ENCODE data around the gene LYRM4. TPM values are rescaled to one million over a fixed set of nuclear protein-coding genes. Genes with fewer than 3 reads are reported as not detected.

The LYRM4 gene
- total RNA-seq, 1 donor from 2014 or later = 23.3 TPM

DNA sequence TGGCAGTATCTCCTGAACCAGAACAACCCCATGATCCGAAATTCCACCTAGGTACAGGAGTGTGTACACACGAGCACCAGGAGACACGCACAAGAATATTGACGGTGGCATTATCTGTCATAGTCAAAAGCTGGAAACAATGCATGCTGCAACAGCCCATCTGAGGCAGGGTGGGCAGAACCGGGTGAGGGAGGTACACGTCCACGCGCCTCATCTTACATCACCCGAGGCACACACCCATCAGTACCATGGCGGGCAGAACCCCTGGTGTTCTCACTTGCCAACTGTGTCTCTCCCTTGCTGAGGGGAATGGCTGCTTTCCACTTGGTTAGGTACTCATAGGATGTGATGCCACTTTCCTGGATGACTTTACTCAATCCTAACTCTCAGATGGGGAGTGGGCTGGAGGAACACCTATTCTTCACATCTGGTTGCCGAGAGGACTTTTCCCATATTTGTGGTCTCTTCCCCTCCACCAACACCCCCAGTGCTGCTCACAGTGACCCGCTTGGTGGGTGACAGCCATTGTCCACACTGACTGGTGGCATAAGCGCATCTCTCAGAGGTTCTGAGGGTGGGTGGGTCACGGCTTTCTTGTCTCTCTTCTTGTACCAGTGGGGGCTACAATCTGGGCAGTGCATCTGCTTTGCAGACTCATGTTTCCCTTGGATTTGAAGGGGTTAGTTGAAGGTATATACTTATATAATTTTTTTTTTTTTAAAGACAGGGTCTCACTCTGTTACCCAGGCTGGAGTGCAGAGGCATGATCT, 162.1 kb downstream of the LYRM4 start:
- no peak for DNase-seq (ENCODE audit: missing footprints)
- intact Hi-C loops (cut with DNase I) = no loop called here
- ATAC-seq = no peak

DNA sequence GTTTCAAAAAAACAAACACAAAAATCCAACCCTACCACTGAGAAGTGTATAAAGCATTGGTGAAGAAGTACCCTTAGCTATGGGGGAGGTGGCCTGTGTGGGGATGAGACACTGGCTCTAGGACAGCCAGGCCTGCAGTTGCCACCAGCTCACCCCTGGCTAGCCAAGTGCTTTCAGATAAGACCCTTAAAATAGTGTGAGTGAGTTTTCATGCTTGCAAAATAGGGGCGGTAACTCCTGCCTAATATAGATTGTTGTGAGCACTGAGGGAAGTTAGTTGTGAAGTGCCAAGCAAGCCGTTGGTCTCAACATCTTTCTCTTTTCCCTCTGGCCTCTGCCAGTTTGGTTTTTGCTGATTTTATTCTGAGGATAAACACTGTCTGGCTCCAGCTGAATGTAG, 164.3 kb downstream of the LYRM4 start:
- intact Hi-C loops (cut with DNase I) = no loop called here
- ATAC-seq (peak; percentile 89), DNase-seq (ENCODE audit: missing footprints) (no peak)

- DNase-seq (ENCODE audit: missing footprints) (no peak), ATAC-seq (no peak)
- intact Hi-C loops (cut with DNase I) = no loop called here
Observed at GRCh38 chr6:5095236-5095635, 165.5 kb downstream of the LYRM4 start.

DNA sequence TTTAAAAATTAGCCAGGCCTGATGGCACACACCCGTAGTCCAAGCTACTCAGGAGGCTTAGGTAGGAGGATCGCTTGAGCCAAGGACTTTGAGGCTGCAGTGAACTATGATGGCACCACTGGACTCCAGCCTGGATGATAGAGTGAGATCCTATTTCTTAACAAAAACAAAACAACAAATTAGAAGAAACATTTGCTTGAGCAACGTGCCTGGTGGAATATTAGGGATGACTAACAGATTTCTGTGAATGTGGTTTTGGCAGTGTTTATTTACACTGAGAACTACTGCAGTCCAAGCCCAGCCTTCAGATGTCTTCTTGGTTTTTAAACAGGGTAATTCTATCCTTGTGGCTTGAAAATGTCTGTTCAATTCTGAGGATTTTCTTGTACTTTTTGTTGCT, 166.4 kb downstream of the LYRM4 start:
- ATAC-seq (no peak), DNase-seq (ENCODE audit: missing footprints) (no peak)
- intact Hi-C loops (cut with DNase I) = no loop called here

GRCh38 chr6:5093231-5094015, 167.3 kb downstream of the LYRM4 start:
- DNase-seq (ENCODE audit: missing footprints) (no peak), ATAC-seq (peak; percentile 58)
- intact Hi-C loops (cut with DNase I) = no loop called here

DNA sequence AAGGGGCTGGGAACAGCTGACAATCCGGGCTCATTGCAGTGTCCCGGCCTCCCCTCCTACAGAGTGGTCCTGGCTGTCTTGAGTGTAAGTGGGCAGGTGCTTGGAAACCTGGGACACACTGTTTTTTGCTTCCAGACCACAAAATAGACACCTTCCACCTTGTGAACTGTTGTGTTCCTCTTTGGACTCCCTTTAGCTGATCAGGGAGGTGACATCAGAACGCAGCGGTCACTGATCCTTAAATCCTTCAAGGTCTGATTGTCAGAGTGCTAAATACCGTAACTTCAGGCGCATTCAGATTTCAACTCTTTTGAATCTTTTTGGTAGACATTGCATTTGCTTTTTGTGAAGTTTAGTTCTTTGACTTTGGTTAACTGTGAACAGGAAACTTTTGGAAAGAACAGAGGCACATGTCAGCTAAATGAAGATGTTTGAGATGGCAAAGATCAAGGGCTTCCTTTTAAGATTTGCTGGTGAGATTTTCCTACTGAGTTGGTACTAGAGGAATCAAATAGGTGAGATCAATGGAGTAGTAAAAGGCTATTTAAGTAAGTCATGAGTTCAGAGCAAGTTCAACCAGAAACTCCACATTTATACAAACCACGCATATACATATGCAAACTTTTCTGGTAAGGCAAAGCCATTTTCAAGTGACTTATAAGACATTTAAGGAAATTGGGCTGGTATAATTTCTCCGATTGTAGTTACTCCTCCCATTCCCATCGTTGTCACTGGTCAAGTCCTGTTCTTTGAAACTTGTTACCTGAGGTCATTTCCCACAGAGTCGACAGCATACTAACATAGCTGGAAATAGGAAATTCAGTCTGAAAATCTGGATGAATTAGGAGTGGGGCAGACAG, 169.3 kb downstream of the LYRM4 start:
- DNase-seq (ENCODE audit: missing footprints) = no peak
- ATAC-seq = no peak
- intact Hi-C loops (cut with DNase I) = no loop called here

DNA sequence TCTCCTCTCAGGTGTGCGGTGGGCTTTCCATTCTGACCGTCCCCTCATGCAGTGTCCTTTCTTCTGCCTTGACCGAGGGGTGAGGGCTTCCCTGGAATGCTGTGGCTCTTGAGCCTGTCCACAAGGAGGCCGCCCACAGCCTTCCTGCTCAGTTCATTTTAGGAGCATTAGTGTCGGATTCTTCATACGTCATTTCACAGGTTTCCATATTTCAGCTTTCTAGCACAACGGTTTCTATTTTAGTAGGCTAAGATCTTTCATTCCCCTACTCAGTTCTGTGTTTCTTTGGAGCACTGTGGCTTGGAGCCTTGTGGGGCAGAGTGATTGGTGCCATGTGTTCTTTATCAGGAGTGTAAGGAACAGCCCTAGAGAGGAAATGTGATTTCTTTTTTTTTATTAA, 170.1 kb downstream of the LYRM4 start:
- DNase-seq (ENCODE audit: missing footprints) (no peak), ATAC-seq (no peak)
- intact Hi-C loops (cut with DNase I) = no loop called here

GRCh38 chr6:5089481-5090438, 171.0 kb downstream of the LYRM4 start:
- ATAC-seq (no peak), DNase-seq (ENCODE audit: missing footprints) (no peak)
- intact Hi-C loops (cut with DNase I) = no loop called here

GRCh38 chr6:5088780-5089179, 172.0 kb downstream of the LYRM4 start:
- DNase-seq (ENCODE audit: missing footprints) (no peak), ATAC-seq (no peak)
- intact Hi-C loops (cut with DNase I) = no loop called here

DNA sequence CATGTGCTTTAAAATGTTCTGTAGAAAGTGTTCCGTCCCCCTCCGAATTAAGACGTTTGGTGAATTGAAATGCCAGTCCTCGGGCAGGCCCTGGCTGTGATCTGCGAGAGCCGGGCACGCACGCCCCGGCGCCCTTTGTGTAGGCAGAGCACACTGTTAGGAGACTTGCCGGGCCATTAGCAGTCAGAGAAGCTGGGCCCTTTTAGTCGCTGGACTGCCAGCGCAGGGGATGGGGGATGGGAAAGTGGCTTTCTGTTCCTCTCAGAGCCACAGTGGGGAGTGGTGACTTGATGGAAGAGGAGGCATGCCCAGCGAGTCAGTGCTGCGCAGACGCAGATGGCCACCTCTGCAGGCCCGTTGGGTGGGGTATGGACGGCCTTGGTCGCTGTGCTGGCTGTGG, 173.4 kb downstream of the LYRM4 start:
- intact Hi-C loops (cut with DNase I) = no loop called here
- DNase-seq (ENCODE audit: missing footprints) (peak; percentile 83), ATAC-seq (no peak)

GRCh38 chr6:5086294-5086890, 174.4 kb downstream of the LYRM4 start:
- intact Hi-C loops (cut with DNase I) = no loop called here
- no peak for ATAC-seq
- no peak for DNase-seq (ENCODE audit: missing footprints)

DNA sequence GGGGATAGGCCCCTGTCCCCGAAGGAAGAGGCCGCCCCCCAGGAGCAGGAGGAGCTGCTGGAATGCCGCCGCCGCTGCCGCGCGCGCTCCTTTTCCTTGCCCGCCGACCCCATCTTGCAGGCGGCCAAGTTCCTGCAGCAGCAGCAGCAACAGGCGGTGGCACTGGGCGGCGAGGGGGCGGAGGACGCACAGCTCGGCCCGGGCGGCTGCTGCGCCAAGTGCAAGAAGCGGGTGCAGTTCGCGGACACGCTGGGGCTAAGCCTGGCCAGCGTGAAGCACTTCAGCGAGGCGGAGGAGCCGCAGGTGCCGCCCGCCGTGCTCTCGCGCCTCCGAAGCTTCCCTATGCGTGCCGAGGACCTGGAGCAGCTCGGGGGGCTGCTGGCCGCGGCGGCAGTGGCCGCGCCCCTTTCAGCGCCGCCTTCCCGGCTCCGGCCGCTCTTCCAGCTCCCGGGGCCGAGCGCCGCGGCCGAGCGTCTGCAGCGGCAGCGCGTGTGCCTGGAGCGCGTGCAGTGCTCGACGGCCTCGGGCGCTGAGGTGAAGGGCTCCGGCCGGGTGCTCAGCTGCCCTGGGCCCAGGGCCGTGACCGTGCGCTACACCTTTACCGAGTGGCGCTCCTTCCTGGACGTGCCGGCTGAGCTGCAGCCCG, 175.0 kb downstream of the LYRM4 start:
- peak; percentile 29 for ATAC-seq
- no peak for DNase-seq (ENCODE audit: missing footprints)
- intact Hi-C loops (cut with DNase I) = no loop called here

GRCh38 chr6:5084781-5085647, 175.7 kb downstream of the LYRM4 start, which contains the start of gene PPP1R3G:
Gene PPP1R3G, plus strand, starts transcription at chr6:5085341. Its CDS starts 145 bp downstream, at chr6:5085486.
- intact Hi-C loops (cut with DNase I) = loop anchor here (1.0 kb wide), 1 partner anchor 23 kb away; no protein-coding TSS in a partner anchor
- DNase-seq (ENCODE audit: missing footprints) = peak; percentile 81
- peak; percentile 75 for ATAC-seq

GRCh38 chr6:5084360-5084780, 176.4 kb downstream of the LYRM4 start:
- DNase-seq (ENCODE audit: missing footprints) (peak; percentile 77), ATAC-seq (peak; percentile 89)
- intact Hi-C loops (cut with DNase I) = loop anchor here (1.0 kb wide), 1 partner anchor 24 kb away; no protein-coding TSS in a partner anchor

DNA sequence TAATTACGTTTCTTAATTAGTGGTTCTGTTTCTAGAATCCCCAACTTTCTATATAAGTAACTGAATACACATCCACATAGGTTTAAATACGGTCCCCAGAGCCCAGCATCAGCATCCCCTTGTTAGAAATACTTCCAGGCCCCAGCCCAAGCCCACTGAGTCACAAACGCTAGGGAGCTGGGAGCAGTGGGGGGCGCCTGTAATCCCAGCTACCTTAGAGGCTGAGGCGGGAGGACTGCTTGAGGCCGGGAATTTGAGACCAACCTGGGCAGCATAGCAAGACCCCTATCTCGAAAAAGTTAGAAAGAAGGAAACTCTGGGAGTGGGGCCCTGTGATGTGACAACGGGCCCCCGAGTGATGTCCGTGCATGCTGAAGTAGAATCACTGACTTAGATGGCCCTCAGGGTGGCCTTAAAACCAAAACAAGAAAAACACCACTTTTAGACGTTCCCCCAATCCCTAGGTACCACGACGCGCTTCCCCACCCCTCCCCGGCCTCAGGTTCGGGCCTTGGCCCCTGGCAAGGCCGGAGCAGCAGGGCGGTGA, 176.9 kb downstream of the LYRM4 start:
- no peak for ATAC-seq
- intact Hi-C loops (cut with DNase I) = loop anchor here (1.0 kb wide), 1 partner anchor 24 kb away; no protein-coding TSS in a partner anchor
- no peak for DNase-seq (ENCODE audit: missing footprints)

DNA sequence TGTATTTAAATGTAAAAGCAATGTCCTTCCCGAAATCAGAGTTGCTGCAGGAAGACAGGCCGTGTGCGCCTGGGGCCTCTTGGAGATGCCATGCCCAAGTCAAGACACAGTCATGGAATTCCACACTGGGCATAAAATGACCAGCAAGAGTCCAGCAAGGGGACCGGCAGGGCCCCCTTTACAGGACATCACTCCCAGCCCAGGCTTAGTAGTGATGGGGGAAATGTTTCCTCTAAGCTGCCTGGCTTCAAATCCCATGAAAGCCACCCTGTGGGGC, 177.5 kb downstream of the LYRM4 start:
- no peak for ATAC-seq
- intact Hi-C loops (cut with DNase I) = no loop called here

More for the DNA sequence above, 177.5 kb downstream of the LYRM4 start:
- no peak for DNase-seq (ENCODE audit: missing footprints)

All from Right ventricle myocardium inferior (tissue), 1 donor.